NOMO-1 treated with DMSO at 0.1 percent for 48 hours (cell line): ENCODE results near the gene CD320.
"Not testable (repeated sequence)": the region's sequence is repeated elsewhere in the genome, so short reads cannot be mapped to it uniquely, and the experiment has no call there.

Source experiments
- DNase-seq: peaks from one replicate; lab custom pipeline; 2025; ENCODE audit not compliant: unreplicated experiment; lab: John Stamatoyannopoulos, UW

The CD320 gene

GRCh38 chr19:8310342-8311055, 2.3 kb upstream of the CD320 start:
- DNase-seq, result no peak

DNA sequence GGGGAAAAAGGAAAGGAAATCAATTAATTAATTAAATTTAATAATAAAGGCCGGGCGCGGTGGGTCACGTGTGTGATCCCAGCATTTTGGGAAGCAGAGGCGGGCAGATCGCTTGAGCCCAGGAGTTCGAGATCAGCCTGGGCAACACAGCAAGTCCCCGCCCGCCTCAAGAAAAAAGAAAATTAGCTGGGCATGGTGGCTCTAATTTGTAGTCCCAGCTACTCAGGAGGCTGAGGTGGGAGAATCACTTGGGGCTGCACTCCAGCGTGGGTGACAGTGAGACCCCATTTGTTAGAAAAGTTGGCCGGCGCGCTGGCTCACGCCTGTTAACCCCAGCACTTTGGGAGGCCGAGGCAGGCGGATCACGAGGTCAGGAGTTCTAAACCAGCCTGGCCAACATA, 733 bp upstream of the CD320 start:
- DNase-seq, result no peak

DNA sequence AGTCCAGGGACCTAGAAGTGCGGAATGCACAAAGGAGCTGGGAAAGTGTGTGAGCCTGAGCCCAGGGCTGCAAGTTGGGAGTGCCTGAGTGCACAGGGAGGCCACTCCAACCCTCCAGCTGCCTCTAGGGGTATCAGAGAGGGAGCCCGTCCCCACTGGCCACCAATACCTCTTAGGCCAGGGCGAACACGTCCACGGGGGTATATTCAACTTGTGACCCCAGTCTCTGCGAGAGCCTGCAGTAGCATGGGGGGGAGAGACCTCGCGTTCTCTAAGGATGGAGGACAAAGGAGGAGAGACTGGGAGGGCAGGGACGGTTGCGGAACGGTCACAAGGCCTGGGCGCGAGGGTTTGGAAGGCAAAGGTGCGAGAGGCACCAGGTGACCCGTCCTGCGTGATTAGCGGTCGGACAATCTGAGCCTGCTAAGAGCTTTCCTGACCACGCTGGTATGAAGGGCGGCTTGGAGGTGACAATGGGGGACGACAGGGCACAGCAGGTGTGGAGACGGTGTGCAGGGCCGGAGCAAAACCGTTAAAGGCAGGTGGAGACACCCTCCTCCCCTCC, 676 bp downstream of the CD320 start:
- DNase-seq, result no peak

DNA sequence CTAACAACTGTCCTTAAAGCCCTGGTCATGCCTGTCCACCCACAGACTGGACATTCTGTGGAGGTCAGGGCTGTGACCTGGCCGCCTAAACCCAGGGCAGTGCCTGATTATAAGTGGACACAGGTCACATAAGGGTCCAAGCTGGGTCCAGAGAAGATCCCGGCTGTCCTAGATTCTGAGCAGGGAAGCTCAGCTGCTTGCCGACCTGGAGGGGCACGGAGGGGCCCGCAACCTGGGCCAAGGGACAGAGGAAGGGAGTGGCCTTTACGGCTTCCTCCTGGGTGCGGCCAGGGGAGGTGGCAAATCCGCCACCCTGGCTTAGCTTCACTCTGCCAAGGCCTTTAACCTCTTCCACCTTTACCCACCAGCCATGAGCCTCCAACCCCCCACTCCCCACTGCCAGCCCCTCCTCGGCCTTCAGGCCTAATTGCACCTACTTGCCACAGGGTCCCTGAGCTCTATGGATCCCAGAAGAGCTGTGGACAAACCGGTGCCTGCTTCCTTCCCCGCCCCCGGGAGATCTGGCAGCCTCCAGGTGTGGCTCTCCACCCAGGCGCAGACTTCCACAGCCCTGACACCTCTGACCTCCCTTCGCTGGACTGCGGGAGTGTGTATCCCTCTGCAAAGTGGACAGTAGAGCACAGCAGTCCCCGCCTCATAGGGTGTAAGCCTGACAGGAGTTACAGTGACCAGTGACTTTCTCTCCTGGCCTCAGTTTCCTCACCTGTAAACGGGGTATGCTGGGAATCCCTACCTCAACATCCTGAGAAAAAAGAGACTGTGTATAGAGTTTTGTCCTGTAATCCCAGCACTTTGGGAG, 1.7 kb downstream of the CD320 start:
- DNase-seq, result no peak

DNA sequence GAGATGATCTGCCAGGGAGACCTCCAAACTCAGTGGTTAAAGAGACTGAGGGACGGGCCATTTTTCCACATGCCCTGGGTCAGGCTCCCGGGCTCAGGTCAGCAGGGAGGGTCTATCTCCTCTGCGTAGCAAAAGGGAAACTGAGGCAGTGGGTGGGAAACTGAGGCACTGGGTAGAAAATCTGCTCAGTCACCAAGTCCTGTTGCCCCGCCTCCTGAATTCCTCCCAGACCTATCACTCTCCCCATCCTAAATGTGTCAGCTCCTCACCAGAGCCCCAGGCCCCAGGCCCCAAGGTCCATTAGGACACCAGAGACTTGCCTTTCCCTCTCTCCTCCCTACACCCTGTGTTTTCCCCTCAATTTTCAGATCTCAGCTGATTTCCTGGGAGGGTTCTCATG, 2.4 kb downstream of the CD320 start:
- no peak for DNase-seq

DNA sequence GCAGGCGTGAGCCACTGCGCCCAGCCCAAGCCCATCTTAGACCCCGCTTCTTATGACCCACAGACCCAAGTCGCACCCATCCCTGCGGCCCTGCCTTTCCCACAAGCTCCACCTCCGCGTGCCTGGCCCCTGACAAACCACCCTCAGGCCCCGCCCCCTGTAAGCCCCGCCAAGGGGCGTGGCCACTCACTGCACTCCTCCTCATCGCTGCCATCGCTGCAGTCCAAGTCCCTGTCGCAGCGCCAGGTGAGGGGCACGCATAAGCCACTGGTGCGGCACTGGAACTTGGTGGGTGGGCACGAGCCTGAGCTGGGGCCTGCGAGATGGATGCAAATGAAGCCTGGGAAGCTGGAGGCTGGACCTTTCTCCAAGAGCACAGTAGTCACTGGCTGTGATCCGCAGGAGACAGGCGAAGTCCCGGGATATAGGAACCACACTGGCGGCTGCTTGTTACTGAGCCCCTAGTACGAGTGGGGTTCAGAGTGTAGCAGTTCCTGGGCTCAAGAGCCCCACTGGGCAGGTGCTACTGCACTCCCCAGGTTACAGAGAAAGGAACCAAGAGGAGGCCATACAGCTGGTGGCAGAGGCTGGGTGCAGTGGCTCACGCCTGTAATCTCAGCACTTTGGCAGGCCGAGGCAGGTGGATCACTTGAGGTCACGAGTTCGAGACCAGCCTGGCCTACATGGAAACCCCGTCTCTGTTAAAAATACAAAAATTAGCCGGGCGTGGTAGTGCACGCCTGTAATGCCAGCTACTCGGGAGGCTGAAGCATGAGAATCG, 3.1 kb downstream of the CD320 start:
- no peak for DNase-seq

GRCh38 chr19:8302734-8303133, 5.4 kb downstream of the CD320 start:
- DNase-seq, result no peak

DNA sequence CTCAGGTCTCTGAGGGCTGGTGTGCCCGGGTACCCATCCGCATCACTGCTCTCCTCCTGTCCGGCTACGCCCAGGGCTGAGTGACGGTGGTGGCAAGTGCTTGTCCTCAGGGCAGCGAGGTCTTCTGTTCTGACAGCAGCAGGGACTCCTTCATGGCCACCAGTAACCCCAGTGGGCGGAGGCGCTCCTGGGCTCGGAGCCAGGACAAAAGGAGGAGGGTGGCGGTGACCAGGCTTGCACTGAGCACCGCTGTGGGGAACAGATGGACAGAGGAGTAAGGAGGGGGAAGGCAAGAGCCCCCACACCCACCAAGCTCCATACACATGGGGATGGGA, 5.8 kb downstream of the CD320 start:
- DNase-seq, result no peak

DNA sequence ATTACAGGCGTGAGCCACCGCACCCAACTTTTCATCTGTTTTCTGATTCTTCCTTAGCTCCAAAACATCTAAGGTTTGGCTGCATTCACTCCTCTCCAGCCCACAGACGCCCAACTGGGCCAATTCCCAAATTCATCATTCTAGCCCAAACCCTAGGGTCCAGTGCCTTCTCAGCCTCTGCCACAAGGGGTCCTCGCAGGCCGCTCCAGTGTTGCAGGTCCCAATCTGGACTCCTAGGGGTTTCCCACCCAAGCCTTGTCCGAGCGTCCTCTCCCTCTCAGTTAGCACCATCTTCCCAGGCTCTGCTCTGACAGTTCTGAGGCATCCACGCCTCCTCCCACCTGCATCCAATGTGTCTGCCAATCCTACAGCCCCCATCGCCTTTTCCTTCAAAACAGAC, 16.8 kb downstream of the CD320 start:
- not testable (repeated sequence) for DNase-seq

- not testable (repeated sequence) for DNase-seq
Measured at GRCh38 chr19:8276508-8276907, 31.6 kb downstream of the CD320 start.

DNA sequence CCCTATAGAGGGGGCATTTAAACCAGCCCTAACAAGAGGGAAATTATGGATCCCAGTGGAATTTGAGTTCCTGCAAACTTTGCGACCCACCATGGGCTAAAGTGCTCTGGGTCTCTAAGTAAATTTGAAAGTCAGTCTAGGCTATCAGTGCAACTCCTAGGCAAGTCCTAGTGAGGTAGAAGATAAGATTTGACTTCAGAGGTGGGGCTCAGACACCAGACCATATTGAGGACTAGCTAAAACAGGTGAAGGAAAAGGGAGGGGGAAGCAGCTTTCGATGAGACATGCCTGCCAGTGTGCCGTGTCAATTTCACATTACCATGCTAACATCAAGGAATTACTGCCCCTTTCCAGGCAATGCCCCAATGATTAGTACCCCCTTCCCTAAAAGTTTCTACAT, 38.4 kb downstream of the CD320 start:
- no peak for DNase-seq

- DNase-seq, result no peak
Measured at GRCh38 chr19:8265872-8266271, 42.3 kb downstream of the CD320 start.

DNA sequence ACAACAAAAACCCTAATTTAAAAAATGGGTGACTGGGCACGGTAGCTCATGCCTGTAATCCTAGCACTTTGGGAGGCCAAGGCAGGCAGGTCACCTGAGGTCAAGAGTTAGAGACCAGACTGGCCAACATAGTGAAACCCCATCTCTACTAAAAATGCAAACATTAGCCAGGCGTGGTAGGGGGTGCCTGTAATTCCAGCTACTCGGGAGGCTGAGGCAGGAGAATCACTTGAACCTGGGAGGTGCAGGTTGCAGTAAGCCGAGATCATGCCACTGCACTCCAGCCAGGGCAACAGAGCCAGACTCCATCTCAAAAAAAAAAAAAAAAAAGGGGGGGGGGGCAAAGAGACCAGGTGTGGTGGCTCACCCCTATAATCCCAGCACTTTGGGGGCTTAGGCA, 43.9 kb downstream of the CD320 start:
- not testable (repeated sequence) for DNase-seq

DNA sequence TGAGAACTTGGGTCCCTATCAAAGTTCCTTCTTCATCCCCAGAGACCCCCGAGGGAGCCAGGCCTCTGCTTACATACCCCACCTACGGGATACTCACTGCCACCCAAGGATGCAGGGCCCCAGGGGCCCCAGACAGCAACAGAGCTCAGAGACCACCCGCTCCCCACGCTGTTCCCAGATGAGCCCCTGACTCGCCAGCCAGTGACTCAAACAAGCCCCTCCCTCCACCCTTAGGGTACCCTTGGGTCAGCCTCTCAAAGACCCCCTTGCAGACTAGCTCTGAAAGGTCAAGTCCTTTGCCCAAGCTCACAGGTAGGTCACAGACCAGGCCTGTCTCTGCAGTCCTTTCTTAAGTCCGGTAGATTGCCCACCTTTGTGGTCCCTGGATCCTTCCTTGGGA, 45.7 kb downstream of the CD320 start:
- DNase-seq, result no peak

DNA sequence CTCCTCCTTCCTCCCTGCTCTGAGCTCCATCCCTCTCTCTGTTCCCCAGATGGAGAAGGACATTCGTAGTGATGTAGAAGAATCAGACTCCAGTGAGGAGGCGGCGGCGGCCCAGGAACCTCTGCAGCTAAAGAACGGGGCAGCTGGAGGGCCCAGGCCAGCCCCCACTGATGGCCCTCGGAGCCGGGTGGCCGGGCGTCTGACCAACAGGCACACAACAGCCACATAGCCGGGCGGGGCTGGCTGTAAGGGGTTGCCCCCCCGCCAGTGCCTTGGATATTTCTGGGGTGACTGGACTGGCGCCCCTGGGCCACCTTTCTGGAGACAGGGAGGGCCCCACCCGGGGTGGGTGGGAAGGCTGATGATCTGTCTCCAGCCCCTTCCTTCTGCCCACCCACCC, 46.3 kb downstream of the CD320 start:
- DNase-seq, result no peak

- DNase-seq, result no peak
Measured at GRCh38 chr19:8261347-8261746, 46.8 kb downstream of the CD320 start.

- no peak for DNase-seq
Measured at GRCh38 chr19:8259922-8260247, 48.3 kb downstream of the CD320 start.

- no peak for DNase-seq
Measured at GRCh38 chr19:8259142-8259921, 48.8 kb downstream of the CD320 start.

DNA sequence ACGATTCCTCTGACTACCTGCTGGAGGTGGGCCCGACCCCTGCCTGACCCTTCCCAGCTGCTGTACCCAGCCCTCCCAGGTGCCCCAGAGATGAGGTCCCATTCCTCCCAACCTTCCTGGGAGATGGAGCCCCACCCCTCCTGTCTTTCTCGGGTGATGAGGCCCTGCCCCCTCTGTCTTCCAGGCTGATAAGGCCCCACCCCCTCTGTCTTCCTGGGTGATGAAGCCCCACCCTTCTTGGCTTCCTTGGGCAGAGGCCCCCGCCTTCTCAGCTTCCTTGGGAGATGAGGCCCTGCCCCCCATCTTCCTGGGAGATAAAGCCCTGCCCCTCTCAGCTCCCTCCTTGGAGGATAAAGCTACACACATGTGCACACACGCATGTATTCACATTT, 51.1 kb downstream of the CD320 start:
- DNase-seq, result no peak

DNA sequence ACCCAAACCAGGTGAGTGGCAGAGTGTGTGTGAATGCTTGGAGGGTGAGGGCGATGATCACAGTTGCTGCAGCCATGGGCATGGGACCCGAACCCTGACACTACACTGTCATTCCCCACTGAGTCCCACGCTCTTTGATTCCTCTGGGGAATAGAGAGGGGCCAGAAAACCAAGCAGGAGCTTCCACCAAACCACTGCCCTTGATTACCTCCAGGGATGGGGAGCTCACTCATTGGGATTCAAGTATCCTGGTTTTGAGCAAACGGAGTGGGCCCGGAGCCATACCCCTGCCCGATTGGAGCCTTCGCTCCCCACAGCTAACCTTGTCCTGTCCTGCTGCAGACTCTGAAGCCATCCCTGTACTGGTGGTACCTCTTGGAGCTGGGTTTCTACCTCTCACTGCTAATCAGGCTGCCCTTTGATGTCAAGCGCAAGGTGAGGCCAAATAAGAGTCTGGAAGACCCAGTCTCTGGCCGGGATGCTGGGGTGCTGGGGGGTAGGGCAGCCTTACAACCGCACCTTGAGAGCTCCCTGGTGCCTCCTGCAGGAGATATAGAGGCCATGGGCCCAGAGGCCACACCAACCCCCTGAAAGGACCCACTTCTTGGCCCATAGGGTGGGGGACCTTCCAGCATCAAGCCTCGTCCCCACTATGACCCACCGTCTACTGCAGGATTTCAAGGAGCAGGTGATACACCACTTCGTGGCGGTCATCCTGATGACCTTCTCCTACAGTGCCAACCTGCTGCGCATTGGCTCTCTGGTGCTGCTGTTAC, 51.7 kb downstream of the CD320 start:
- no peak for DNase-seq
